ENCODE results near the gene QRFPR. TPM values are rescaled to one million over a fixed set of nuclear protein-coding genes. Genes with fewer than 3 reads are reported as not detected.

QRFPR gene
- total RNA-seq, 2 donors from 2014 or later, result 0.40 TPM; not detected in 1

DNA sequence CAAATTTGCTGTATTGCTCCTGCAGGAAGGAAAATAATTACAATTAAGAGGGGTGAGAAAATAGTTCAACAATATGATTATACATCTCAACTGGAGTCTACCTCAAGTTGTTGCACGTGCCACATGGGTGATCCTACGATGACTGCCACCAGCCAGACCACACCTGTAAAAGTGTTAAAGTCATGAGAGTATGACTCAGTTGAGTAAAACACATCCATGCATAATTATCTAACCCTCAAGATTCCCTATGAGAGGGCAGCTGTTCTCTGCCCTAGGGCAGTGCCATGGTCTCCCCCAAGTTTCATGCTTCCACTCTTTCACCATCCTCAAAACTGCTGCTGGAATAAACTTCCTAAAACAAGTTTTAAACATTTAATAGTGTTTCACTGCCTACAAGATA, 44.1 kb downstream of the QRFPR start:
- no peaks in the 10 kb centered on the region for H3K4me1 ChIP-seq (replicated peaks)
- no peaks in the 10 kb centered on the region for H3K36me3 ChIP-seq
- H3K27me3 ChIP-seq (replicated peaks; ENCODE audit: insufficient read depth), result no peaks in the 10 kb centered on the region
- 97% methylated on average over 2 of the region's 2 CpGs for WGBS
- H3K9me3 ChIP-seq, result no peaks in the 10 kb centered on the region
- intact Hi-C loops (cut with DNase I), result no loop called here
- no peak for DNase-seq (ENCODE audit: low spot score)
- no peak for TF ChIP-seq POLR2AphosphoS5 (IDR thresholded peaks at IDR 0.05)
- no peak overlapping the region for H3K27ac ChIP-seq
- H3K4me3 ChIP-seq, result no peak overlapping the region

DNA sequence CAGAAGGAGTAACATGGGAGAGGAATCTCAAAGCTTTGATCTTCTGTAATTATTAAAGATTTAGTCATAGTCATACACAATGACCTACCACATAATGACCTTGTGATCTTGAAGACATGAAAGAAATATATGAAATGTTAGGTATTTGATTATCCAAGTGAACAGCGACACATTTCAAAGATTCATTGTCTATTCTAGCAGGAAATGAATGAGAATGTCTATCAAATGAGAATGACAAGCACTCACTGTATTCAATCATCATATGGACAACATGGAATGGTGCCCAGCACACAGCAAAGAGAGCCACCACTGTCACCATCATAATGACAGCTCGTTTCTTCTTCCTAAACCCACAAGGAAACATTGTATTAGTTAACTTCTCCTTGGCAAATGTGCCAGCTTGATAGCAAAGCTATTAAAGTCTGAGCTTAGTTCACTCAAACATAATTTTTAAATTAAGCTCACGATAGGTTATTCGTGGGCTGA, 50.6 kb downstream of the QRFPR start:
- no peak for DNase-seq (ENCODE audit: low spot score)
- Histone ChIP-seq H3K4me3 (no peak overlapping the region), H3K9me3 (no peaks in the 10 kb centered on the region), H3K36me3 (no peaks in the 10 kb centered on the region), H3K27ac (no peak overlapping the region), H3K27me3 (replicated peaks; ENCODE audit: insufficient read depth) (no peaks in the 10 kb centered on the region), H3K4me1 (replicated peaks) (no peaks in the 10 kb centered on the region)
- no peak for TF ChIP-seq POLR2A (IDR thresholded peaks at IDR 0.05)
- TF ChIP-seq POLR2AphosphoS5 (IDR thresholded peaks at IDR 0.05), result no peak
- no peak for TF ChIP-seq CTCF (IDR thresholded peaks at IDR 0.05)
- intact Hi-C loops (cut with DNase I), result no loop called here
- 69% methylated on average over 4 of the region's 4 CpGs for WGBS

- H3K4me1 ChIP-seq (replicated peaks), result no peaks in the 10 kb centered on the region
- no peaks in the 10 kb centered on the region for H3K36me3 ChIP-seq
- intact Hi-C loops (cut with DNase I), result no loop called here
- no peak overlapping the region for H3K27ac ChIP-seq
- no peak overlapping the region for H3K4me3 ChIP-seq
- no peaks in the 10 kb centered on the region for H3K27me3 ChIP-seq (replicated peaks; ENCODE audit: insufficient read depth)
- TF ChIP-seq POLR2AphosphoS5 (IDR thresholded peaks at IDR 0.05), result no peak
- no peak for TF ChIP-seq CTCF (IDR thresholded peaks at IDR 0.05)
- TF ChIP-seq POLR2A (IDR thresholded peaks at IDR 0.05), result no peak
- WGBS, result 23% methylated on average over 1 of the region's 1 CpG
- H3K9me3 ChIP-seq, result no peaks in the 10 kb centered on the region
- DNase-seq (ENCODE audit: low spot score), result no peak
Measured at GRCh38 chr4:121326597-121326996, 54.2 kb downstream of the QRFPR start.

DNA sequence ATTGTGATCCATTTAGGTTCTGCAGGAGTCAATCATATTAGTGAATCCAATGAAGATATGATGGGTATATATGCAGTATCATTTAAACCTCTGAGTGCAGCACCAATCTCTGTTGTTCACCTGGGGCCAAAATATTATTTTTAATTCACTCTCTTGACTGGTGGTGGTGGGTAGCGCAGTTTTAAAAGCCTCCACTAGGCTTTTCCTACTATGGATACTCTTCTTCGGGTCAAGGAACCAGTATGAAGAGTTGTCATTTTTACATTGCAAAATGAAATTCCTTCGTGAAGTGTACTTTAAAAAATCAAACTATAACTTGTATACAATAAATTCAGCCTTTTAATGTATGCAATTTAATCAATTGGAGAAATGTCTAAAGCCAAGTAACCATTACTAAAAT, 56.5 kb downstream of the QRFPR start:
- H3K27me3 ChIP-seq (replicated peaks; ENCODE audit: insufficient read depth), result no peaks in the 10 kb centered on the region
- no peak for DNase-seq (ENCODE audit: low spot score)
- intact Hi-C loops (cut with DNase I), result no loop called here
- no peaks in the 10 kb centered on the region for H3K9me3 ChIP-seq
- TF ChIP-seq POLR2A (IDR thresholded peaks at IDR 0.05) (no peak), CTCF (IDR thresholded peaks at IDR 0.05) (no peak), POLR2AphosphoS5 (IDR thresholded peaks at IDR 0.05) (no peak)
- no peaks in the 10 kb centered on the region for H3K4me1 ChIP-seq (replicated peaks)
- no peak overlapping the region for H3K4me3 ChIP-seq
- H3K36me3 ChIP-seq, result no peaks in the 10 kb centered on the region
- 96% methylated on average over 3 of the region's 3 CpGs for WGBS
- no peak overlapping the region for H3K27ac ChIP-seq

DNA sequence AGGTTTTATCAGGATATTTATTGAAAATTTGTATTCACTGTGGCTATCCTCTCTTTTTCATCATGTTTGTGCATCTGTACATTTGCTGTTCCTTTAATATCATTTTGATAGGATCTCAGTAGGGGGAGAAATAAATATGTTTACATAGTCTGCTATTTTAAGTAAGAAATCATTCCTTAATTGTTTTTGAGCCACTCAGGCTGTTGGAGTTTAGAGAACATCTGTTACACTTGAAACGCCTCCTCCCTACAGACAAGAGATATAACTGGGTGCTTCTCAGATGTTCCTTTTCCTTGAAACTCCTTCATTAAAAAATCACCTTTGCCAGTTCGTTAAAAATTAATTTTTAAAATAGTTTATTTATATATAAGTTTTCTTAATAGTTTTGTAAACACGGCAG, 59.4 kb downstream of the QRFPR start:
- DNase-seq (ENCODE audit: low spot score), result no peak
- Histone ChIP-seq H3K27me3 (replicated peaks; ENCODE audit: insufficient read depth) (no peaks in the 10 kb centered on the region), H3K36me3 (no peaks in the 10 kb centered on the region), H3K9me3 (no peaks in the 10 kb centered on the region), H3K27ac (no peak overlapping the region), H3K4me3 (no peak overlapping the region), H3K4me1 (replicated peaks) (no peaks in the 10 kb centered on the region)
- 25% methylated on average over 3 of the region's 3 CpGs for WGBS
- intact Hi-C loops (cut with DNase I), result no loop called here
- no peak for TF ChIP-seq CTCF (IDR thresholded peaks at IDR 0.05)
- TF ChIP-seq POLR2A (IDR thresholded peaks at IDR 0.05), result no peak
- no peak for TF ChIP-seq POLR2AphosphoS5 (IDR thresholded peaks at IDR 0.05)
